IMR-90 (cell line): Measurements from ENCODE around the gene FANCG.

Experiments
- POLR2A ChIP-seq: IDR thresholded peaks from 2 replicates; pipeline ENCODE4 v1.6.1; 2012; ENCODE audit warnings: mild to moderate bottlenecking, low read depth, low read length
- RFX5 ChIP-seq: IDR thresholded peaks from 2 replicates; pipeline ENCODE4 v1.8.0; 2012; ENCODE audit warnings: low read depth, mild to moderate bottlenecking, low read length, moderate library complexity
- TF ChIP-seq, protein P1 (sequence below): conservative IDR thresholded peaks from 2 replicates; pipeline ENCODE4 v1.5.1; 2012; ENCODE audit warnings: mild to moderate bottlenecking, low read depth, low read length, improper control_type of control experiment

GRCh38 chr9:35079426-35080341 is at the start of gene FANCG:
- TF ChIP-seq, protein P1, sequence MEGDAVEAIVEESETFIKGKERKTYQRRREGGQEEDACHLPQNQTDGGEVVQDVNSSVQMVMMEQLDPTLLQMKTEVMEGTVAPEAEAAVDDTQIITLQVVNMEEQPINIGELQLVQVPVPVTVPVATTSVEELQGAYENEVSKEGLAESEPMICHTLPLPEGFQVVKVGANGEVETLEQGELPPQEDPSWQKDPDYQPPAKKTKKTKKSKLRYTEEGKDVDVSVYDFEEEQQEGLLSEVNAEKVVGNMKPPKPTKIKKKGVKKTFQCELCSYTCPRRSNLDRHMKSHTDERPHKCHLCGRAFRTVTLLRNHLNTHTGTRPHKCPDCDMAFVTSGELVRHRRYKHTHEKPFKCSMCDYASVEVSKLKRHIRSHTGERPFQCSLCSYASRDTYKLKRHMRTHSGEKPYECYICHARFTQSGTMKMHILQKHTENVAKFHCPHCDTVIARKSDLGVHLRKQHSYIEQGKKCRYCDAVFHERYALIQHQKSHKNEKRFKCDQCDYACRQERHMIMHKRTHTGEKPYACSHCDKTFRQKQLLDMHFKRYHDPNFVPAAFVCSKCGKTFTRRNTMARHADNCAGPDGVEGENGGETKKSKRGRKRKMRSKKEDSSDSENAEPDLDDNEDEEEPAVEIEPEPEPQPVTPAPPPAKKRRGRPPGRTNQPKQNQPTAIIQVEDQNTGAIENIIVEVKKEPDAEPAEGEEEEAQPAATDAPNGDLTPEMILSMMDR: no peak
- no peak for TF ChIP-seq POLR2A
- no peak for TF ChIP-seq RFX5
